HEK293 (cell line): Measurements from ENCODE around the gene MRAP2.

Experiments used
- CTCF ChIP-seq: fragments of 450-650 bp; formaldehyde crosslinking; IDR thresholded peaks from 2 replicates; pipeline ENCODE4 v1.5.1; 2016; ENCODE audit warnings: missing biosample characterization, missing genetic modification characterization
- SETDB1 ChIP-seq: IDR thresholded peaks from one replicate; pipeline ENCODE4 v1.6.1; 2017; ENCODE audit warnings: mild to moderate bottlenecking, low read length, moderate library complexity, mixed read lengths; ENCODE audit not compliant: insufficient read length
- YY1 ChIP-seq: fragments of 450-650 bp; formaldehyde crosslinking; IDR thresholded peaks from 2 replicates; pipeline ENCODE4 v1.5.1; 2018; ENCODE audit warnings: missing biosample characterization, missing genetic modification characterization
- ZNF555 ChIP-seq: fragments of 450-650 bp; formaldehyde crosslinking; conservative IDR thresholded peaks from 2 replicates; pipeline ENCODE4 v1.5.1; 2017; ENCODE audit warnings: missing biosample characterization, mild to moderate bottlenecking, missing genetic modification characterization, inconsistent platforms
- ZNF596 ChIP-seq: fragments of 450-650 bp; IDR thresholded peaks from 2 replicates; pipeline ENCODE4 v1.5.0; 2018; ENCODE audit warnings: missing biosample characterization, mild to moderate bottlenecking, missing genetic modification characterization, moderate library complexity
- TF ChIP-seq, protein P1 (sequence below): fragments of 450-650 bp; formaldehyde crosslinking; IDR thresholded peaks from 2 replicates; pipeline ENCODE4 v1.5.1; 2016; ENCODE audit warnings: missing biosample characterization, missing genetic modification characterization

DNA sequence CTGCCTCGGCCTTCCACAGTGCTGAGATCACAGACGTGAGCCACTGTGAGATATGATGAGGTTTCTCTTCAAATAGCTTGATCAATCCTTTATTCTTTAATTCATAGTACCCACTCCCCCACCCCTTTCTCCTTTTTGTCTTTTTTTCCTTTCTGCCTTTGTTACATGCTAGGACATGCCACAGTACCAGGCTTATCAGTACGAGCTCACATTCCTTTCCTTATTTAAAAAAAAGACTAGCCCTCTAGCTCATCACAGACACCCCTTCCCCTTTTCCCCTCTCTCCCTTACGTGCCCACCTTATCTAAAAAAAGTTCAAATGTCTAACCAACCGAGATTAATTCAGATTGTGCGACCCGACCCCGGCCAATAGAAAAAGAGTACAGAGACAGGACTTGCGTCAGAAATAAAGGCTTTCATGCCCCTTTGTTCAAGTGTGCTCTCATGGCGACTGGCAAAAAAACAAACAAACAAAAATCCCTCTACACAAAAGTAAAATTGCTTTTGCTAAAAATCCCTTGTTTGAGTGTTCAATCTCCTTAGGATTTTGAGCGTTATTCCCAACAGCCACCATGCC, 49.2 kb downstream of the MRAP2 start:
- no peak for TF ChIP-seq SETDB1
- no peak for TF ChIP-seq YY1 (tag by site-specific recombination)
- TF ChIP-seq, protein P1, sequence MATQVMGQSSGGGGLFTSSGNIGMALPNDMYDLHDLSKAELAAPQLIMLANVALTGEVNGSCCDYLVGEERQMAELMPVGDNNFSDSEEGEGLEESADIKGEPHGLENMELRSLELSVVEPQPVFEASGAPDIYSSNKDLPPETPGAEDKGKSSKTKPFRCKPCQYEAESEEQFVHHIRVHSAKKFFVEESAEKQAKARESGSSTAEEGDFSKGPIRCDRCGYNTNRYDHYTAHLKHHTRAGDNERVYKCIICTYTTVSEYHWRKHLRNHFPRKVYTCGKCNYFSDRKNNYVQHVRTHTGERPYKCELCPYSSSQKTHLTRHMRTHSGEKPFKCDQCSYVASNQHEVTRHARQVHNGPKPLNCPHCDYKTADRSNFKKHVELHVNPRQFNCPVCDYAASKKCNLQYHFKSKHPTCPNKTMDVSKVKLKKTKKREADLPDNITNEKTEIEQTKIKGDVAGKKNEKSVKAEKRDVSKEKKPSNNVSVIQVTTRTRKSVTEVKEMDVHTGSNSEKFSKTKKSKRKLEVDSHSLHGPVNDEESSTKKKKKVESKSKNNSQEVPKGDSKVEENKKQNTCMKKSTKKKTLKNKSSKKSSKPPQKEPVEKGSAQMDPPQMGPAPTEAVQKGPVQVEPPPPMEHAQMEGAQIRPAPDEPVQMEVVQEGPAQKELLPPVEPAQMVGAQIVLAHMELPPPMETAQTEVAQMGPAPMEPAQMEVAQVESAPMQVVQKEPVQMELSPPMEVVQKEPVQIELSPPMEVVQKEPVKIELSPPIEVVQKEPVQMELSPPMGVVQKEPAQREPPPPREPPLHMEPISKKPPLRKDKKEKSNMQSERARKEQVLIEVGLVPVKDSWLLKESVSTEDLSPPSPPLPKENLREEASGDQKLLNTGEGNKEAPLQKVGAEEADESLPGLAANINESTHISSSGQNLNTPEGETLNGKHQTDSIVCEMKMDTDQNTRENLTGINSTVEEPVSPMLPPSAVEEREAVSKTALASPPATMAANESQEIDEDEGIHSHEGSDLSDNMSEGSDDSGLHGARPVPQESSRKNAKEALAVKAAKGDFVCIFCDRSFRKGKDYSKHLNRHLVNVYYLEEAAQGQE (tag by site-specific recombination): no peak
- TF ChIP-seq CTCF (tag by site-specific recombination): no peak
- no peak for TF ChIP-seq ZNF555 (tag by site-specific recombination)
- TF ChIP-seq ZNF596: no peak
